GM12878 (cell line): ENCODE results near the gene SLC22A3. TPM values are rescaled to one million over a fixed set of nuclear protein-coding genes. Genes with fewer than 3 reads are reported as not detected.

ENCODE experiments used
- ATAC-seq: fragments of 200-7000 bp; cut with Tn5 transposase; 3 replicates; pipeline ENCODE4 v1.9.1; 2020; ENCODE audit warnings: mild to moderate bottlenecking, moderate library complexity
- BruUV-seq: library from RNA; stranded (reverse); fragments of 400-500 nt; replicated peaks from 2 replicates; lab custom pipeline; 2021; lab: Mats Ljungman, UMichigan
- CTCF ChIA-PET: fragments of 300-600 bp; sonication (Branson Sonifier 250); formaldehyde crosslinking; extraction: SDS; loops from one replicate; lab custom pipeline; 2021; ENCODE audit warnings: inconsistent platforms; lab: Yijun Ruan, JAX
- POLR2A ChIA-PET: fragments of 350-600 bp; formaldehyde crosslinking; extraction: SDS; loops from one replicate; lab custom pipeline; 2021; ENCODE audit warnings: inconsistent platforms; lab: Charles Lee
- RAD21 ChIA-PET: fragments of 300-600 bp; sonication (Branson Sonifier 250); formaldehyde crosslinking; loops from one replicate; lab custom pipeline; 2023; ENCODE audit warnings: antibody characterized with exemption; ENCODE audit not compliant: unreplicated experiment; lab: Charles Lee
- SMC1A ChIA-PET: fragments of 300-600 bp; sonication (Branson Sonifier 250); formaldehyde crosslinking; loops from one replicate; lab custom pipeline; 2023; ENCODE audit not compliant: unreplicated experiment, uncharacterized antibody; lab: Charles Lee
- DNase-seq: peaks from one replicate; pipeline ENCODE4 v3.0.0-alpha.2; 2011; ENCODE audit warnings: low read depth, low spot score
- FAIRE-seq: peaks from 3 replicates; lab custom pipeline; 2011; peaks lifted over from hg19 to GRCh38; lab: Jason Lieb, UNC
- H2AFZ ChIP-seq: 2 replicates; pipeline ENCODE4 v1.6.0; 2011; ENCODE audit warnings: low read depth, low read length, control low read depth; ENCODE audit not compliant: control insufficient read depth
- H3K27ac ChIP-seq: 2 replicates; pipeline ENCODE4 v1.5.1; 2011; ENCODE audit warnings: control low read depth; ENCODE audit not compliant: control insufficient read depth, insufficient read depth
- H3K27me3 ChIP-seq, 2 experiments: replicated peaks in 1 of 2; 2 replicates each; pipeline versions ENCODE4 v1.6.0 to v1.6.1; 2011; ENCODE audit warnings: low read length in 1 of 2; ENCODE audit not compliant: control insufficient read depth in 2 of 2, insufficient read depth in 2 of 2
- H3K36me3 ChIP-seq, 2 experiments: 2 replicates each; pipeline ENCODE4 v1.5.1; 2011; ENCODE audit warnings: low read length in 1 of 2; ENCODE audit not compliant: control insufficient read depth in 2 of 2, insufficient read depth in 2 of 2
- H3K4me1 ChIP-seq: 2 replicates; pipeline ENCODE4 v1.6.1; 2011; ENCODE audit warnings: mild to moderate bottlenecking, low read length, moderate library complexity, mixed read lengths; ENCODE audit not compliant: control insufficient read depth, insufficient read depth
- H3K4me2 ChIP-seq: 2 replicates; pipeline ENCODE4 v1.6.0; 2011; ENCODE audit warnings: control low read depth; ENCODE audit not compliant: control insufficient read depth, insufficient read depth
- H3K4me3 ChIP-seq: fragments of 200-600 bp; sonication (generic); 2 replicates; pipeline ENCODE4 v1.5.1; 2016
- H3K79me2 ChIP-seq: 2 replicates; pipeline ENCODE4 v1.6.0; 2011; ENCODE audit warnings: low read length; ENCODE audit not compliant: control insufficient read depth, insufficient read depth
- H3K9ac ChIP-seq: 2 replicates; pipeline ENCODE4 v1.8.0; 2011; ENCODE audit warnings: low read length, control low read depth, mixed read lengths; ENCODE audit not compliant: control insufficient read depth, insufficient read depth
- H3K9me3 ChIP-seq: replicated peaks from 3 replicates; pipeline ENCODE4 v1.5.1; 2011; ENCODE audit warnings: mild to moderate bottlenecking, low read length; ENCODE audit not compliant: control insufficient read depth, insufficient read depth
- H4K20me1 ChIP-seq: 2 replicates; pipeline ENCODE4 v1.6.0; 2011; ENCODE audit not compliant: control insufficient read depth, insufficient read depth
- BHLHE40 ChIP-seq, 2 experiments: fragments of 450-650 bp in 1 of 2; IDR thresholded peaks; 2 replicates each; pipeline ENCODE4 v1.6.1; 2011 to 2017; ENCODE audit warnings: low read depth in 2 of 2, borderline replicate concordance in 1 of 2, improper control_type of control experiment in 1 of 2, low read length in 1 of 2, mild to moderate bottlenecking in 1 of 2
- GATAD2B ChIP-seq: fragments of 450-650 bp; conservative IDR thresholded peaks from 2 replicates; pipeline ENCODE4 v1.6.1; 2017; ENCODE audit warnings: low read depth, mild to moderate bottlenecking, moderate library complexity
- MTA2 ChIP-seq: fragments of 450-650 bp; IDR thresholded peaks from 2 replicates; pipeline ENCODE4 v1.6.1; 2016; ENCODE audit warnings: low read depth, mild to moderate bottlenecking, moderate library complexity
- MTA3 ChIP-seq: IDR thresholded peaks from 2 replicates; pipeline ENCODE4 v1.6.1; 2012; ENCODE audit warnings: low read length, inconsistent platforms, borderline replicate concordance
- PAX5 ChIP-seq: IDR thresholded peaks from 2 replicates; pipeline ENCODE4 v1.6.1; 2011; ENCODE audit warnings: low read depth, low read length, borderline replicate concordance
- POLR2A ChIP-seq: IDR thresholded peaks from 2 replicates; pipeline ENCODE4 v1.6.1; 2011; ENCODE audit warnings: low read depth, mild to moderate bottlenecking, low read length
- WRNIP1 ChIP-seq: IDR thresholded peaks from 2 replicates; pipeline ENCODE4 v1.6.1; 2011; ENCODE audit warnings: low read depth, low read length, improper control_type of control experiment, borderline replicate concordance
- ZNF217 ChIP-seq: fragments of 450-650 bp; IDR thresholded peaks from 2 replicates; pipeline ENCODE4 v1.6.1; 2017; ENCODE audit warnings: antibody characterized with exemption, mild to moderate bottlenecking
- WGBS: methylation state at CpG from one replicate; pipeline ENCODE4 v1.1.6; 2016; ENCODE audit warnings: low lambda C conversion rate; ENCODE audit not compliant: insufficient replicate concordance, insufficient coverage; ENCODE audit errors: missing lambda C conversion rate; 5-methylcytosine and 5-hydroxymethylcytosine counted together
- in situ Hi-C: fragments of 300-500 bp; cut with MboI; formaldehyde crosslinking; loops from 9 replicates; pipeline ENCODE4 v1.14.3; 2018; ENCODE audit warnings: mixed read lengths
- intact Hi-C: fragments of 100-400 bp; cut with micrococcal nuclease; formaldehyde crosslinking; loops from one replicate; pipeline ENCODE4 v1.14.2; 2022; ENCODE audit not compliant: unreplicated experiment
- polyA plus RNA-seq, 11 experiments: library from polyadenylated mRNA; depleted of rRNA in 4 of 11; unstranded in 6 of 11; stranded (reverse) in 5 of 11; fragments of >200 nt; fragmentation: Nextera tagmentation in 4 of 11; fragmentation: Illumina TruSeq in 1 of 11; extraction: Ambion mirVana in 4 of 11; extraction: Trizol in 1 of 11; gene quantifications; 1 replicate in 1 of 11; 2 replicates in 10 of 11; pipeline versions ENCODE4 v1.2.1 to v1.2.3, GENCODE V29; 2011 to 2016; ENCODE audit warnings: inconsistent platforms in 2 of 11, missing spikeins in 2 of 11, low read depth in 1 of 11
- total RNA-seq, 4 experiments: library from RNA; depleted of rRNA in 3 of 4; stranded (reverse); fragments of >200 nt in 3 of 4; fragmentation: Illumina TruSeq in 1 of 4; extraction: Trizol in 1 of 4; gene quantifications; 2 replicates each; pipeline versions ENCODE4 v1.2.1 to v1.2.3, GENCODE V29; 2013 to 2021
- TF ChIP-seq, protein P1 (sequence below): fragments of 450-650 bp; IDR thresholded peaks from 2 replicates; pipeline ENCODE4 v1.6.1; 2016; ENCODE audit warnings: mild to moderate bottlenecking
- TF ChIP-seq, protein P2 (sequence below): fragments of 450-650 bp; IDR thresholded peaks from 2 replicates; pipeline ENCODE4 v1.6.1; 2017; ENCODE audit warnings: low read depth, mild to moderate bottlenecking, moderate library complexity

The SLC22A3 gene
- total and polyA plus RNA-seq, 10 of the 15 experiments (the other 5 are each of a cell fraction or from before 2014, with no cell fraction given), result 0.07 to 0.15 TPM; not detected in 8

DNA sequence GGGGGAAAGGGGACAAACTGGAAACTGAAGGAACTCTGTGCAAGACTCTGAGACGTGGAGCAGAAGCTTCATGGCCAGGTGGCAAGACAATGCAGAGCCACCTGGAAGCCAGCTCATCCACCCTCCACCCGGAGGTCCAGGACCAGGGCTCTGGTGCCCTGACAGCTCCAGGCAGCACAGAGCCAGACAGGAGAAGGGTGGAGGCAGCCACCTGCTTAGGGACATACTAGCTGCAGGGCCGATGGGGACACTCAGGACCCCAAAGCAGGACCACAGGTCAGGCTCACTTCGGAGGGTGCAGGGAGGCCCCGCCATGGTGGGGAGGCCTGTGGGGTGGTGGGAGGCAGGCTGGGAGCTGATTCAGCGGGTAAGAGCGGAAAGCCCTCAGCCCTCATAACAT, 19.0 kb upstream of the SLC22A3 start:
- Histone ChIP-seq H3K9me3 (no peaks in the 10 kb centered on the region), H3K4me2 (no peak overlapping the region), H3K4me1 (no peaks in the 10 kb centered on the region), H3K36me3 (no peaks in the 10 kb centered on the region), H3K9ac (no peak overlapping the region), H3K27ac (no peak overlapping the region), H4K20me1 (no peaks in the 10 kb centered on the region), H2AFZ (no peak overlapping the region), H3K4me3 (no peak overlapping the region), H3K79me2 (no peaks in the 10 kb centered on the region), H3K27me3 (peaks cover 0 to 3% of the 10 kb centered on the region in 2 experiments; a peak in 2 of 4 replicates)
- 32% methylated on average over 7 of the region's 7 CpGs for WGBS
- ChIA-PET RAD21 (no interaction called here), SMC1A (no interaction called here), CTCF (no interaction called here), POLR2A (no interaction called here)
- FAIRE-seq, result no peak
- TF ChIP-seq, protein P1, sequence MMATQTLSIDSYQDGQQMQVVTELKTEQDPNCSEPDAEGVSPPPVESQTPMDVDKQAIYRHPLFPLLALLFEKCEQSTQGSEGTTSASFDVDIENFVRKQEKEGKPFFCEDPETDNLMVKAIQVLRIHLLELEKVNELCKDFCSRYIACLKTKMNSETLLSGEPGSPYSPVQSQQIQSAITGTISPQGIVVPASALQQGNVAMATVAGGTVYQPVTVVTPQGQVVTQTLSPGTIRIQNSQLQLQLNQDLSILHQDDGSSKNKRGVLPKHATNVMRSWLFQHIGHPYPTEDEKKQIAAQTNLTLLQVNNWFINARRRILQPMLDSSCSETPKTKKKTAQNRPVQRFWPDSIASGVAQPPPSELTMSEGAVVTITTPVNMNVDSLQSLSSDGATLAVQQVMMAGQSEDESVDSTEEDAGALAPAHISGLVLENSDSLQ, result no peak
- TF ChIP-seq MTA2 (no peak), MTA3 (no peak), ZNF217 (no peak), POLR2A (no peak), PAX5 (no peak), WRNIP1 (no peak), BHLHE40 (IDR thresholded peaks at IDR 0.05; ENCODE audit: borderline replicate concordance in 1 of 2, low read depth in 2 of 2, low read length in 1 of 2) (no peak), GATAD2B (no peak)
- TF ChIP-seq, protein P2, sequence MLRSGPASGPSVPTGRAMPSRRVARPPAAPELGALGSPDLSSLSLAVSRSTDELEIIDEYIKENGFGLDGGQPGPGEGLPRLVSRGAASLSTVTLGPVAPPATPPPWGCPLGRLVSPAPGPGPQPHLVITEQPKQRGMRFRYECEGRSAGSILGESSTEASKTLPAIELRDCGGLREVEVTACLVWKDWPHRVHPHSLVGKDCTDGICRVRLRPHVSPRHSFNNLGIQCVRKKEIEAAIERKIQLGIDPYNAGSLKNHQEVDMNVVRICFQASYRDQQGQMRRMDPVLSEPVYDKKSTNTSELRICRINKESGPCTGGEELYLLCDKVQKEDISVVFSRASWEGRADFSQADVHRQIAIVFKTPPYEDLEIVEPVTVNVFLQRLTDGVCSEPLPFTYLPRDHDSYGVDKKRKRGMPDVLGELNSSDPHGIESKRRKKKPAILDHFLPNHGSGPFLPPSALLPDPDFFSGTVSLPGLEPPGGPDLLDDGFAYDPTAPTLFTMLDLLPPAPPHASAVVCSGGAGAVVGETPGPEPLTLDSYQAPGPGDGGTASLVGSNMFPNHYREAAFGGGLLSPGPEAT, result no peak
- BruUV-seq, result no TSS peak
- intact Hi-C loops, result no loop called here
- in situ Hi-C loops, result no loop called here
- no peak for ATAC-seq
- no peak for DNase-seq
